K562 (cell line): Measurements from ENCODE around the gene CHRM4. TPM values are rescaled to one million over a fixed set of nuclear protein-coding genes. Genes with fewer than 3 reads are reported as not detected.

Source experiments
- ARID1B ChIP-seq: fragments of 450-650 bp; IDR thresholded peaks from 2 replicates; pipeline ENCODE4 v1.6.1; 2016; ENCODE audit warnings: antibody characterized with exemption, mild to moderate bottlenecking, inconsistent platforms
- EP300 ChIP-seq: IDR thresholded peaks from 2 replicates; pipeline ENCODE4 v1.6.1; 2012; ENCODE audit warnings: low read length, improper control_type of control experiment
- HDAC6 ChIP-seq: IDR thresholded peaks from 2 replicates; pipeline ENCODE4 v1.6.1; 2012; ENCODE audit warnings: low read depth, mild to moderate bottlenecking, control low read depth, inconsistent platforms, low read length, moderate library complexity
- HMG20A ChIP-seq: fragments of 450-650 bp; formaldehyde crosslinking; conservative IDR thresholded peaks from 2 replicates; pipeline ENCODE4 v1.4.0; 2020; ENCODE audit warnings: mild to moderate bottlenecking, mixed read lengths
- HNRNPUL1 ChIP-seq: fragments of 200-400 bp; formaldehyde crosslinking; IDR thresholded peaks from 2 replicates; pipeline ENCODE4 v1.6.1; 2017; ENCODE audit warnings: low read length
- KHSRP ChIP-seq: fragments of 450-650 bp; IDR thresholded peaks from 2 replicates; pipeline ENCODE4 v1.6.1; 2017
- LEF1 ChIP-seq: fragments of 450-650 bp; IDR thresholded peaks from 2 replicates; pipeline ENCODE4 v1.6.1; 2016; ENCODE audit warnings: mild to moderate bottlenecking
- SMC3 ChIP-seq: conservative IDR thresholded peaks from 2 replicates; pipeline ENCODE4 v1.6.1; 2011; ENCODE audit warnings: low read depth, low read length, improper control_type of control experiment; ENCODE audit not compliant: insufficient read depth
- SRSF1 ChIP-seq: fragments of 200-400 bp; formaldehyde crosslinking; IDR thresholded peaks from 2 replicates; pipeline ENCODE4 v1.6.1; 2017; ENCODE audit warnings: mild to moderate bottlenecking, low read depth, low read length, moderate library complexity
- TEAD4 ChIP-seq, 2 experiments: sonication (generic) in 1 of 2; formaldehyde crosslinking in 1 of 2; IDR thresholded peaks; 2 replicates each; pipeline versions ENCODE4 v1.6.1 to v1.8.0; 2012 to 2022; ENCODE audit warnings: borderline replicate concordance in 1 of 2, inconsistent platforms in 1 of 2, low read length in 1 of 2, mild to moderate bottlenecking in 1 of 2, missing genetic modification reagents in 1 of 2
- ZNF174 ChIP-seq: fragments of 250-450 bp; sonication (Bioruptor Pico); IDR thresholded peaks from 2 replicates; pipeline ENCODE4 v1.4.0; 2020; ENCODE audit warnings: mild to moderate bottlenecking
- ZNF780A ChIP-seq: fragments of 250-450 bp; sonication (Bioruptor Pico); IDR thresholded peaks from 2 replicates; pipeline ENCODE4 v1.5.0; 2021; ENCODE audit warnings: mild to moderate bottlenecking
- polyA plus RNA-seq, 8 experiments: library from polyadenylated mRNA; depleted of rRNA in 4 of 8; stranded (reverse) in 5 of 8; unstranded in 3 of 8; fragments of >200 nt; fragmentation: Nextera tagmentation in 2 of 8; fragmentation: Illumina TruSeq in 1 of 8; extraction: Ambion mirVana in 2 of 8; extraction: Trizol in 1 of 8; gene quantifications; 2 replicates each; pipeline versions ENCODE4 v1.2.1 to v1.2.3, GENCODE V29; 2011 to 2014; ENCODE audit warnings: inconsistent platforms in 1 of 8, missing spikeins in 1 of 8
- total RNA-seq, 7 experiments: library from RNA; depleted of rRNA in 6 of 7; stranded (reverse); fragments of >200 nt in 6 of 7; fragmentation: Illumina TruSeq in 2 of 7; extraction: Trizol in 2 of 7; gene quantifications; 2 replicates each; pipeline versions ENCODE4 v1.2.1 to v1.2.3, GENCODE V29; 2011 to 2021; ENCODE audit warnings: low replicate concordance in 1 of 7
- TF ChIP-seq, protein P1 (sequence below): sonication (generic); formaldehyde crosslinking; IDR thresholded peaks from 2 replicates; pipeline ENCODE4 v1.9.0; 2022; ENCODE audit warnings: mild to moderate bottlenecking, missing genetic modification reagents
- TF ChIP-seq, protein P2 (sequence below): fragments of 250-450 bp; sonication (Bioruptor Pico); IDR thresholded peaks from 2 replicates; pipeline ENCODE4 v1.5.0; 2021
- TF ChIP-seq, protein P3 (sequence below), 3 experiments: fragments of 200-800 bp in 1 of 3; sonication (Bioruptor generic) in 1 of 3; sonication (generic) in 1 of 3; formaldehyde crosslinking in 1 of 3; IDR thresholded peaks; 2 replicates each; pipeline versions ENCODE4 v1.6.1 to v1.8.0; 2016 to 2022; ENCODE audit warnings: mild to moderate bottlenecking in 2 of 3, missing compliant biosample characterization in 2 of 3, missing genetic modification characterization in 2 of 3, missing genetic modification reagents in 1 of 3
- TF ChIP-seq, protein P4 (sequence below): fragments of 250-450 bp; sonication (Bioruptor Pico); IDR thresholded peaks from 2 replicates; pipeline ENCODE4 v1.4.0; 2020; ENCODE audit warnings: borderline replicate concordance
- TF ChIP-seq, protein P5 (sequence below): fragments of 250-450 bp; sonication (Bioruptor Pico); IDR thresholded peaks from 2 replicates; pipeline ENCODE4 v1.4.0; 2020; ENCODE audit warnings: mild to moderate bottlenecking, moderate library complexity
- TF ChIP-seq, protein P6 (sequence below): sonication (generic); formaldehyde crosslinking; IDR thresholded peaks from 2 replicates; pipeline ENCODE4 v1.8.1; 2023; ENCODE audit warnings: missing genetic modification reagents, mild to moderate bottlenecking, borderline replicate concordance

The CHRM4 gene
- total and polyA plus RNA-seq, 9 of the 15 experiments (the other 6 are each of a cell fraction or from before 2014, with no cell fraction given) = 0.22 to 1.3 (median 0.40) TPM; not detected in 2

DNA sequence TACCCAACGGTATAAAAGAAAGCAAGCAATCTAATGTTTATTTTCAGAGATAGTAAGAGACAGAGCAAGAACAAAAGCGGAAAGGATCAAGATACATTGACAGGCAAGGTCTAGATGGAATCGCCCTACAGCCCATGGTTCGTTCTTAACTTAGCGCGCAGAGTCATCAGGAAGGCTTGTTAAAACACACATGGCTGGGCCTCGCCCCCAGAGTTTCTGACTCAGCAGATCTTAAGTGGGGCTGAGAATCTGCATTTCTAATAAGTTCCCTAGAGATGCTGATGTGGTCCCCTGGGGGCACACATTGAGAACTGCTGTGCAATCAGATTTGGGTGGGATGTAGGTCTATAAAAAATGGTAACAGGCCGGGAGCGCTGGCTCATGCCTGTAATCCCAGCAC is 35.8 kb upstream of the CHRM4 start (continued):
- TF ChIP-seq EP300 = peak; percentile 43; the same call in 1 of the 2 replicates
- TF ChIP-seq, protein P1, sequence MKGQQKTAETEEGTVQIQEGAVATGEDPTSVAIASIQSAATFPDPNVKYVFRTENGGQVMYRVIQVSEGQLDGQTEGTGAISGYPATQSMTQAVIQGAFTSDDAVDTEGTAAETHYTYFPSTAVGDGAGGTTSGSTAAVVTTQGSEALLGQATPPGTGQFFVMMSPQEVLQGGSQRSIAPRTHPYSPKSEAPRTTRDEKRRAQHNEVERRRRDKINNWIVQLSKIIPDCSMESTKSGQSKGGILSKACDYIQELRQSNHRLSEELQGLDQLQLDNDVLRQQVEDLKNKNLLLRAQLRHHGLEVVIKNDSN (CRISPR knock-in tag) = no peak
- TF ChIP-seq ARID1B = peak; percentile 67
- TF ChIP-seq LEF1 = no peak
- TF ChIP-seq ZNF174 (CRISPR knock-in tag) = no peak
- TF ChIP-seq KHSRP = no peak
- TF ChIP-seq, protein P2, sequence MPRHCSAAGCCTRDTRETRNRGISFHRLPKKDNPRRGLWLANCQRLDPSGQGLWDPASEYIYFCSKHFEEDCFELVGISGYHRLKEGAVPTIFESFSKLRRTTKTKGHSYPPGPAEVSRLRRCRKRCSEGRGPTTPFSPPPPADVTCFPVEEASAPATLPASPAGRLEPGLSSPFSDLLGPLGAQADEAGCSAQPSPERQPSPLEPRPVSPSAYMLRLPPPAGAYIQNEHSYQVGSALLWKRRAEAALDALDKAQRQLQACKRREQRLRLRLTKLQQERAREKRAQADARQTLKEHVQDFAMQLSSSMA (CRISPR knock-in tag) = no peak
- no peak for TF ChIP-seq TEAD4 (IDR thresholded peaks at IDR 0.05; ENCODE audit: low read length)
- TF ChIP-seq TEAD4 (CRISPR knock-in tag; IDR thresholded peaks at IDR 0.05; ENCODE audit: borderline replicate concordance) = no peak
- TF ChIP-seq, protein P3, sequence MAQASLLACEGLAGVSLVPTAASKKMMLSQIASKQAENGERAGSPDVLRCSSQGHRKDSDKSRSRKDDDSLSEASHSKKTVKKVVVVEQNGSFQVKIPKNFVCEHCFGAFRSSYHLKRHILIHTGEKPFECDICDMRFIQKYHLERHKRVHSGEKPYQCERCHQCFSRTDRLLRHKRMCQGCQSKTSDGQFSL (CRISPR knock-in tag; IDR thresholded peaks at IDR 0.05) = no peak
- TF ChIP-seq, protein P3 (tag; IDR thresholded peaks at IDR 0.05) = no peak
- TF ChIP-seq ZNF780A (CRISPR knock-in tag) = no peak
- no peak for TF ChIP-seq HMG20A (CRISPR knock-in tag)
- no peak for TF ChIP-seq HDAC6
- TF ChIP-seq SMC3 = no peak
- TF ChIP-seq, protein P4, sequence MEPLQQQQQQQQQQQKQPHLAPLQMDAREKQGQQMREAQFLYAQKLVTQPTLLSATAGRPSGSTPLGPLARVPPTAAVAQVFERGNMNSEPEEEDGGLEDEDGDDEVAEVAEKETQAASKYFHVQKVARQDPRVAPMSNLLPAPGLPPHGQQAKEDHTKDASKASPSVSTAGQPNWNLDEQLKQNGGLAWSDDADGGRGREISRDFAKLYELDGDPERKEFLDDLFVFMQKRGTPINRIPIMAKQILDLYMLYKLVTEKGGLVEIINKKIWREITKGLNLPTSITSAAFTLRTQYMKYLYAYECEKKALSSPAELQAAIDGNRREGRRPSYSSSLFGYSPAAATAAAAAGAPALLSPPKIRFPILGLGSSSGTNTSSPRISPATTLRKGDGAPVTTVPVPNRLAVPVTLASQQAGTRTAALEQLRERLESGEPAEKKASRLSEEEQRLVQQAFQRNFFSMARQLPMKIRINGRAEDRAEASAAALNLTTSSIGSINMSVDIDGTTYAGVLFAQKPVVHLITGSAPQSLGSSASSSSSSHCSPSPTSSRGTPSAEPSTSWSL (CRISPR knock-in tag) = no peak
- TF ChIP-seq, protein P5, sequence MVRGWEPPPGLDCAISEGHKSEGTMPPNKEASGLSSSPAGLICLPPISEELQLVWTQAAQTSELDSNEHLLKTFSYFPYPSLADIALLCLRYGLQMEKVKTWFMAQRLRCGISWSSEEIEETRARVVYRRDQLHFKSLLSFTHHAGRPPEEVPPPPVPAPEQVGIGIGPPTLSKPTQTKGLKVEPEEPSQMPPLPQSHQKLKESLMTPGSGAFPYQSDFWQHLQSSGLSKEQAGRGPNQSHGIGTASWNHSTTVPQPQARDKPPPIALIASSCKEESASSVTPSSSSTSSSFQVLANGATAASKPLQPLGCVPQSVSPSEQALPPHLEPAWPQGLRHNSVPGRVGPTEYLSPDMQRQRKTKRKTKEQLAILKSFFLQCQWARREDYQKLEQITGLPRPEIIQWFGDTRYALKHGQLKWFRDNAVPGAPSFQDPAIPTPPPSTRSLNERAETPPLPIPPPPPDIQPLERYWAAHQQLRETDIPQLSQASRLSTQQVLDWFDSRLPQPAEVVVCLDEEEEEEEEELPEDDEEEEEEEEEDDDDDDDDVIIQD = no peak
- TF ChIP-seq, protein P6, sequence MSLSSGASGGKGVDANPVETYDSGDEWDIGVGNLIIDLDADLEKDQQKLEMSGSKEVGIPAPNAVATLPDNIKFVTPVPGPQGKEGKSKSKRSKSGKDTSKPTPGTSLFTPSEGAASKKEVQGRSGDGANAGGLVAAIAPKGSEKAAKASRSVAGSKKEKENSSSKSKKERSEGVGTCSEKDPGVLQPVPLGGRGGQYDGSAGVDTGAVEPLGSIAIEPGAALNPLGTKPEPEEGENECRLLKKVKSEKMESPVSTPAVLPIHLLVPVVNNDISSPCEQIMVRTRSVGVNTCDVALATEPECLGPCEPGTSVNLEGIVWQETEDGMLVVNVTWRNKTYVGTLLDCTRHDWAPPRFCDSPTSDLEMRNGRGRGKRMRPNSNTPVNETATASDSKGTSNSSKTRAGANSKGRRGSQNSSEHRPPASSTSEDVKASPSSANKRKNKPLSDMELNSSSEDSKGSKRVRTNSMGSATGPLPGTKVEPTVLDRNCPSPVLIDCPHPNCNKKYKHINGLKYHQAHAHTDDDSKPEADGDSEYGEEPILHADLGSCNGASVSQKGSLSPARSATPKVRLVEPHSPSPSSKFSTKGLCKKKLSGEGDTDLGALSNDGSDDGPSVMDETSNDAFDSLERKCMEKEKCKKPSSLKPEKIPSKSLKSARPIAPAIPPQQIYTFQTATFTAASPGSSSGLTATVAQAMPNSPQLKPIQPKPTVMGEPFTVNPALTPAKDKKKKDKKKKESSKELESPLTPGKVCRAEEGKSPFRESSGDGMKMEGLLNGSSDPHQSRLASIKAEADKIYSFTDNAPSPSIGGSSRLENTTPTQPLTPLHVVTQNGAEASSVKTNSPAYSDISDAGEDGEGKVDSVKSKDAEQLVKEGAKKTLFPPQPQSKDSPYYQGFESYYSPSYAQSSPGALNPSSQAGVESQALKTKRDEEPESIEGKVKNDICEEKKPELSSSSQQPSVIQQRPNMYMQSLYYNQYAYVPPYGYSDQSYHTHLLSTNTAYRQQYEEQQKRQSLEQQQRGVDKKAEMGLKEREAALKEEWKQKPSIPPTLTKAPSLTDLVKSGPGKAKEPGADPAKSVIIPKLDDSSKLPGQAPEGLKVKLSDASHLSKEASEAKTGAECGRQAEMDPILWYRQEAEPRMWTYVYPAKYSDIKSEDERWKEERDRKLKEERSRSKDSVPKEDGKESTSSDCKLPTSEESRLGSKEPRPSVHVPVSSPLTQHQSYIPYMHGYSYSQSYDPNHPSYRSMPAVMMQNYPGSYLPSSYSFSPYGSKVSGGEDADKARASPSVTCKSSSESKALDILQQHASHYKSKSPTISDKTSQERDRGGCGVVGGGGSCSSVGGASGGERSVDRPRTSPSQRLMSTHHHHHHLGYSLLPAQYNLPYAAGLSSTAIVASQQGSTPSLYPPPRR = no peak
- TF ChIP-seq HNRNPUL1 = no peak
- TF ChIP-seq SRSF1 = no peak
